ENCODE data around the gene LCAT.
A peak's percentile ranks its signal among the peaks of the same experiment; 100 is the strongest.

The LCAT gene

DNA sequence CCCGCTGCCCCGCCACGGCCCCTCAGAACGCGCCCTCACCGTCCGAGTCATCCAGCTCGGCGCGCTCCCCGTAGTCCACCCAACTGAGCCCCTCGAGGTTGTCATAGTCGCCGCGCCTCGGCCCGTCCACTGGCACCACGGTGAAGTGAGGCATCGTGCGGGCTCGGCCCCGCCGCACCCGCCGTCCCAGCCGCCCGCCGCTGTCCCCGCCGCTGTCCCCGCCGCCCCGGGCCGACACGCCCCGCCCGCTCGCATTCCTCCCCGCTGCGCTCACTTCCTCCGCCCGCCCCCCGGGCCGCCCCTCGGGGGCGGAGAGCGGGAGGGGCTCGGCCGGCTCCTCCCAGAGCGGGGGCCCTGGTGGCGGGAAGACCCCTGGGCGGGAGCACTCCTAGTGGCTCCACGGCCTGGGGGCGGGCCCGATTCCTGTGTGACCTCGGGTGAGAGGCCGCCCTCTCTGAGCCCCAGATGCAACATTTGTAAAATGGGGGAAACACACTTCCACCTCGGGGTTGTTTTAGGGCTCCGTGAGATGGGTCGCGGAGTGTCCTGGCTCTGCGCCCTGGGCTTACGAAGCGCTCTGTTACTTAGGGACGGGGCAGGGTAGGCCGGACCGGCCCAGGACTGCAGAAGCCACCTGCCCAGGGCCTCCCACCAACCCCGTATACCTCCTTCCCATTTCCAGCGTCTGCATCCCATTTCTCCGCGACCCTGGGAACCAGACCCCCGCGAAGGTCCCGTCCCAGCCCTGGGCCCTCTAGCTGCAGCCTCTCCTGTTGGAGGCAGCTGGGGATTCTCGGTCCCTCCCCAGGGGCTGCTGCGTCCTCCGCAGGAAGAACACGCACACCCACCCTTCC is 24.7 kb upstream of the LCAT start, which contains the start of gene SLC12A4:
SLC12A4 (minus strand) TSS at position 238 of the 854 bp plus-strand sequence; CDS start at position 154, 84 bp downstream.
- DNase-seq (peak; percentile 96), ATAC-seq (peak; percentile 95)

DNA sequence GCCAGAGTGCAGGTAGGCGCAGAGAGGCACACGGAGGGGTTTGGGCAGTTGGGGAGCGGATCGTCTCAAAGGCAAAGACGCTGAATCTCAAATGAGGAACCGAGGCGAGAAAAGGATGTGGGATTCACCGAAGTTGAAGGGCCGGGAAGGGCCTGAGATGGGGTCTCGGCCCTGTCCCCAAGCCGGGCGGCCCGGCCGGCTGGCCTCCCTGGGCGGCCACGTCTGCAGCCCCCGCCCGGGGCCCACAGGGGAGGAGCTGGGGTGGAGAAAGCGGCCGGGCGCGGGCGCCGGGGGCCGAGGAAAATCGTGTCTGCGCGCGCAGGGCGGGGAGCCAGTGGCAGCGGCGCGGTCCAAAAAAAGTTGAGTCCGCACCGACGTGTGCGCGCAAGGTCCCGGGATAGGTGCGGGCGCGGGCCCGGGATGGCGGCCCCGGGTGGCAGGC is 24.1 kb upstream of the LCAT start:
- DNase-seq: peak; percentile 56
- ATAC-seq: peak; percentile 6

DNA sequence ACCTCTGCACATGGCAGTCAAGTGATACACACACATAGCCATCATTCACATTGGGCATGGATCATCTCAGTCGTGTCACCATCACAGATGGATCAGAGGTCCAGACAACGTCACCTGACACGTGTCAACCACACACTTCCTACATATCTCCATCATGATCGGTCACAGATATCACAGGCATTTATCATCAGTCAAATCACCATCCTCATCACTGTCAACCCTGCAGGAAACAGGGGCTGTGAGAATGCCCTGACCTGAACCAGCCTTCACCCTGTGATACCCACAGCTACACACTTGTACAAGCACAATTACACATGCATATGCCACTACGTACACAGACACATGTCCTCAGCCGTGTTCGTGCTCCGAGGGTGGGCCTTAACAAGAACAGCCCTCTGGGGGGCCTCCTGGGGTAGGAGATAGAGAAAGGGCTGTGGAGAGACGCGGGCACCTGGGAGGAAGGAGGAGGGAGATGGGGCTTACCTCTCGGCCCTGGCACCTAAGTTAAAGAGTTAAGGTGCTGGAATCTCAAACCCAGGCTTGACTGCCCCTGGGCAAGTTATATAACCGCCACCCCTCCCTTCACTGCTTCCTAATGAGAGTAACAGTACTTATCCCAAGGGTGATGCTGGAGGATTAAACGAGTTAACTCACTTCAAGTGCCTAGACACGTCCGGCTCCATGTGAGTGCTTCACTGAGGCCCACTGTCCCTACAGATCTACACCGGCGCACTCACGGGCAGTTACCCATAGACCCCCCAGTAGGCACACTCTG is 23.4 kb upstream of the LCAT start:
- peak; percentile 34 for DNase-seq
- ATAC-seq: peak; percentile 21

DNA sequence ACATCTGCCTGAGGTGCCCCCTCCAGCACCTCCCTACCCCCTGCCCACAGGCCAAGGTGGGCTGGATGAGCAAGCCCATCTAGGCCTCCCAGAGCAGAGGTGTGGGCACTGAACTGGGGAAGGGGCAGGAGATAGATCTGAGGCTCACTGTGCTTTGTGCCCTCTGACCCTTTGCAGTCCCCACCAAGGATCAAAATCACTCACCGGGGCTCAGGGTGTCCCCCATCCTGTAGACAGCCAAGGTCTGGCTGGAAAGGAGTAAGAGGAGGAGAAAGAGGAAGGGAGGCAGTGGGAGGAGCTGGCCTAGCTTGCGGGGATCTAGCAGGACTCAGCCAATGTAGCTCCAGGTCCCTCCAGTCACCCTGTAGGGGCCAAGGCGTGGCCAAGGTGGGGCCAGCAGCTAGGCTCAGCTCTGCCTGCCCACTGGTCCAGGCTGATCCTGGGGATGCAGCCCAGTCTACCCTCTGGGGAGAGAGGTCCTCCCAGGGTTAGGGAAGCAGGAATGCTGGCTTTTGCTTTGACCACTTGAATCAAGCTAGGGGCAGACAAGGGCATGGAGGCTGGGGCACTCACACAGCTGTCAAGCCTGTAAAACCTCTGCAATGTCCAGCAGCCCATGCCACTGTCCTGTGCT is 22.7 kb upstream of the LCAT start:
- ATAC-seq: no peak
- DNase-seq: no peak

DNA sequence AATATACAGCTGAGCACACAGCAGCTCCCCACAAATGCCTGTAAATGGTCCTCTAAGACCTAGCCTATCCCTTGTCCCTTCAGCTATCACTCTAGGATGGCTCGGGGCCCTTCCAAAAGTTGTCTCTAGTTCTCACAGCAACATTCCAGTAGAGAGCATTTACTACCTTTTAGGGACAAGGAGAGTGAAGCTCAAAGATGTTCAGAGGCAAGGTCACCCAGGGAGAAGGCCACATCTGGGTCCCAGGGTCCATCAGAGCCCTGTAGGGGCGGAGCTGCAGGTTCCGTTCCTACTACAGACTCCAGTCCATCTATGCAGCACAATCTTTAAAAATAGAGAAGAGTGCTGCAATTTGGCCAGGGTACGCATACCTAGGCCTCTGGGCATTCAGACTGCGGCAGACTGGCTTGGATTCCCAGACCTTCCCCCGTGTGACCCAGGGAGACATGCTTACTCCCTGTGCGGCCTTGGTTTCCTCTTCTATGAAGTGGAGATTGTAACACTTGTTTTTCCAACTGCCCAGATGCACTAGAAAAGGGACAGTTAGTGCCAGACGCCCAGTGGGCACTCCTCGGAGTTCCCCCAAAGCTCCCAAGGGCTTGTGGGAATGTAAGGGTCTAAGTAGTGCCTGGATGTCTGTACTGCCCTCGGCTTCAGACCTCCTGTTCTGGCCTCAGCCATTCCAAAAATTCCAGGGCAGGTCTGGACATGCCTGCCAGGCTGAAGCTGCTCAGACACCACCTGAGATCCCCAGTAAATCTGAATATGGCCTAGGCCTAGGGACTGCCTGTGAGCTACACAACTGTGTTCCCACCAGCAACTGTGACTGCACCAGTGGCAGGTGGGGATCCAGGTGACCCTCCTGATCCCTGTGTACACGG is 22.0 kb upstream of the LCAT start:
- DNase-seq (no peak), ATAC-seq (no peak)

DNA sequence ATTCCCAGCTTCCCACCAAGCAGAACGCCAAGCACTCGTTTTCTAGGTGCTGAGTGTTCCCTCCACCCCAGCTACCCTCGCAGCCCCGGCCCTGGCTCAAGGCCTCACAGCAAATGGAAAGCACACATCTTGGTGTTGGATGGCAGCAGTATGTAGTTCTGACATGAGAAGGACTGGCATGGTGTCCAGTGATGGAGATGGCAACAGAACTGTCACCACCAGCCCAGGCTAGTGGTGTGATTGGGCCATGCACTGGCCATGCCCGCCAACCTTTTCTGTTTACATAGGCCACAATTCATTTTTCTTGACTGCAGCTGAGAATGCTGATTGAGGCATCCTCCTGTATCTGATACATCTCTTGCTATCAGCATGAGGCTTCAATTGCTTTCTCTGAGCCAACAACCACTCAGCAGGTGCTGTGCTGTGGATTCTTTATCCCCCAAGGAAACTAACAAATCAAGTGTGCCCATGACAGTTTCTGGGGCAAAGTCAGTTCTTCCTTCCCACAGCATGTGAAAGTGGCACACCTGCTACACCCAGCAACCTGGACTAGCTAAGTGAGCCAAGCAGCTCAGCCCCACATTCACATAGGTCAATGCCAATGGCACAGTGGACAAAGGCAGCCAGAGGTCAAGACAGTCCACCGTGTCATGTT is 20.7 kb upstream of the LCAT start:
- DNase-seq (no peak), ATAC-seq (no peak)

DNA sequence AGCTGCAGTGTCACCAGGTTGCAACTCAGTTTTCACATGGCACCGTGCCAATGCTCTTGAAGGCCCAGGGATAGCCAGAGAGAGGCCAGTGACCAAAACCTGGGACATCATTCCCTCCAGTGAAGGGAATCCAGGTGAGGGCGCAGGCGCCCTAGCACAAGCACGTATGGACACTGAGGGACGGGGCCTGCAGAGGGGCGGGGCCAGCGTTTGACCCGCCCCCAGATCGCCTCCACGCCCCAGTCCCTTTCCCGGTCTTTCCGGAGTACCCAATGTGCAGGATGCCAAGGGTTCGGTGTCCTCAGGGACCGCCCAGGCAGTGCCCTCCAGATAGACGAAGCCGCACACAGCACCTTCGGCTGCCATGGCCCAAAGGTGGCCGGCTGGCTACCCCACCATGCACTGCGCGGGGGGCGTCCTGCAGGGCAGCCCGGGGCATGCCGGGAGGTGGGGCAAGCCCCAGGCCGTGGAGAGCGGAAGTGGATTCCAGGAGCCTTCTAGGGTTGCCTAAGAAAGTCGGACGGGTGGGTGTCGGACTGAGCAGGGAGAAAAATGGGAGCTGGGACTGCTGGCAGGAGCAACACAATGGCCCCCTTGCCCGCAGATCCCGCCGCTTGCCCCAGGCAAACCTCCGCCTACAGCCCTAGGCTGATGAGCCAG is 19.9 kb upstream of the LCAT start:
- ATAC-seq (no peak), DNase-seq (no peak)

DNA sequence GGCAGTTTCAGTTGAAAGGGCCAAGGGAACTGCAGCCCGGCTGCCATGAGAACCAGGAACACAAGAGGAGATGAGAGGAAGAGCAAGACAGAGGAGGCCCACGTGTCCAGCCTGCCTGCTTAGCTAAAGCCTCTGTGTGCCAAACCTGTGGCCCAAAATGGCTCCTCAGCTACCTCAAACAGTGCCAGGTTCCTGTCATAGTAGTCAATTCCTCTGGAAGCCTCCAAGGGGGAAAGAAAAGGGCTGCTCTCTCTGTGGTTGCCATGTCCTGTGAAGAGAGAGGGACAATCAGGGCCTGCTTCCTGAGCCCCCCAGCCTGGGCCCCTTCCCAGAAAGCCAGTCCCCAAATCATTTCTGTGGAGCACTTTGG is 19.4 kb upstream of the LCAT start:
- no peak for ATAC-seq
- DNase-seq: no peak

DNA sequence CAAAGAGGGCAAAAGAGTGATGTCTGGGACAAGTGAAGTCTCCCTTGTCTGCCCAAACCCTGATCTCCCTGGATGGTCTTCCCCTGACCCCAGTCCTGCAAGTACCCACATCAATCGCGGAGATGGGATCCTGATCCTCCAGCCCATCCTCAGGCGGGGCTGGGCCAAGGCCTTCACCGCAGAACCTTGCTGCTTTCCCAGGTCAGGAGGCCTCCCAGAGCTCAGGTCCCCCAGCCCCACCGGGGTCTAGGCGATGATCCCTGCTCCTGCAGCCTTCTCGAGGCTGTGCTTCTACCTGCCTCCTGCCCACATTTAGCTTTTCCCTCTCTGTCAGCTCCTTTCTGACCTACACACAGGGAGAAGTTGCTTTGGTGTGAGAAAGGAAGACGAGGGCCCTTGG is 18.2 kb upstream of the LCAT start:
- no peak for DNase-seq
- no peak for ATAC-seq

DNA sequence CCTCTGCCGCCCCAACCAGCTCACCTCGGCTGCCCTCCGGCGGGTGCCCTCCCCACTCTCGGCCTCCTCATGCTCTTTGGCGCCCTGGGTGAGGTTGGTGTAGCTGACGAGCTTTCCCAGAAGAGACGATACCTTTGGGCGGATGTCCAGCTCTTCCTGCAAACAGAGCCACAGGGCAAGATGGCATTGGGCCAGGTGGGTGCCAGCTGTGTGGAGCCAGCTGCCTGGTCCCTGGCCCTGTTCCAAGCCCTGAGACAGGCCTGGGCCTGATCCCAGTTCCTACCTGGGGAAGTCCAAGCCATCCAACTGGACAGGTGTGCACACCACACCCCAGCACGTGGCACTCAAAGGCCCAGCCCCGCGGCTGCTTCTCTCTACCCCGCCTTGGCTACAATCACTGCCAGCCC is 17.6 kb upstream of the LCAT start:
- DNase-seq (no peak), ATAC-seq (no peak)

DNA sequence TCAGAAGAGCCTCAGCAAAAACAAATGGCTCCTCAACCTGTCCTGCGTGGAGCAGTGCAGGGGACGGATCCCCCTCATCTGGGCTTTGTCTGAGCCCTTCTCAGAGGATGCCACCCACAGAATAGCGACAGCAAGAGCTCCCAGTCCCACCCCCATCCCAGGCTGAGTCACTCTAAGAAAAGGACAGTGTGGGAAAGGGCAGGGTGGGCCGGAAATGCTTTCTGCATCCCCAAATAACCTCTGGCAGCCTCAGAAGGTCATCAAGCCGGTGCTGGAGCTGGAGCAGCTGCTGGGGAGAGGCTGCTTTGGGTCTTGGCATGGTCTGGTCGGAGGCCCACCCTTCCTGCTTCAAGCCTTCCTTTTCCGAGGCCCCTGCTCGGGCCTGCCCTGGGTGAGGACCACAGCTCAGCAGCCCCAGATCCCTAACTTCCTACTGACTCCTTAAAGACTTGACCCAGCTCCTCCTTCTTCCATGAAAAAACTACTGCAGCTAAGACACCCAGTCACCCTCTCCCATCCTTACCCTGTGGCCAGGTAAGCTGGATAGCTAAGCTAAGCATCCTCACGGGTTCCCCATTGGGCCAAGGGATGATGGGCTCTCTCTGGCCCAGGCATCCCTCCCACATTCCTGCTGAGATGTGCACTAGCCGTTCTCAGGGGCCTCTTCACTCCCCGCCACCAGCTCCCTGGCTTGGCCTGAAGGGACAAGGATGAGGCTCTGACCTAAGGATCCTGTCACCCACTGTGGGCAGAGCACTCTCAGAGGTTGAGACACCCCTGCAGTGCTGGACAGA is 15.8 kb upstream of the LCAT start:
- DNase-seq (no peak), ATAC-seq (no peak)

DNA sequence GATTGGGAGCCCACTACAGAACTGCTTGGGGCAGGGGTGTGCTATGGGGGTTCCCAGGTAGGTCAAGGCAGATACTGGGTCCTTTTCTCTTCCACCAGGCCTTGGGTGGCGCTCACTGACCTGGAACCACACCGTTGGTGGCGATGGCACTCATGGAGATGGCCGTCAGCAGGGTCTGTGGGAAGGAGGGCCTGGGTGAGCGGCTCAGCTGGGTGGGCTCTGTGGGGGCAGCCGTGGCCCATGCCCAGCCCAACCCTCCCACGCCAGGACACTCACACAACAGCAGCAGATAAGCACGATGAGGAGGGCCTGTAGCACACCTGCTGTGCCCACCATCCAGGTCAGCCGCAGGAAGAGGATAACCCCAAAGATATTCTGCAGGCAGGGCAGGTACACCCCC is 13.7 kb upstream of the LCAT start:
- ATAC-seq: no peak
- DNase-seq: no peak

DNA sequence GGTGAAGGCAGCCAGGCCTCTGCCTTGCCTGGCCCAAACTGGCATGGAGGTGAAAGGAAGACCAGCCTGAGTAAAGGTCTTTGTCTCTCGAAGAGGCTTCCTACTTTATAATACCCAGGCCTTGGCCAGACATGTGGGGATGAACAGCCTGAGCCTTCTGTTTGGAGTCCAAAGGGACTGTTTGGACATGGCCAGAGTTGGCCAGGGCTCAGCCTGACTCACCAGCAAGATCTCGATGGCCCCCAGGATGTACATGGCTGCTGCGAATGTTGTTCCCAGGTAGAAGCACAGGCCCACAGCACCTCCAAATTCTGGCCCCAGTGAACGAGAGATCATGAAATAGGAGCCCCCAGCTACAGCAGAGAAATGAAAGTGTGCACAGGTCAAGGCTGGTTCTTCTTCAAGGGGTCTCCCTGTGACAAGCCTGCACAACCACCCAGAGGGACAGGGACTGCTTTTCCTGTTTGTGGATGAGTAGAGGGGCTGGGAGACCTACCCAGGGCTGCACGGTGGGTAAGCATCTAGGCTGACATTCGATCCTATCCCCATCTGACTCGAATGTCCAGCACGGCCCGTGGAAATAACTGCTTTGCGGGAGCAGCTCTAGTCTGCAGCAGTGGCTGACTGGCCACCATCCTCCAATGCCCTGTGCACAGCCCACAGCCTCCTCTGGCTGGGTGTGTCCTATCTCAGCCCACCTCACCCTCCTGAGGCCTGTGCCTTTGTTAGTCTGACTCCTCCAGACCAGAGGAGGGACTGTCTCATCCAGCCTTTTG is 10.7 kb upstream of the LCAT start:
- DNase-seq (no peak), ATAC-seq (no peak)

DNA sequence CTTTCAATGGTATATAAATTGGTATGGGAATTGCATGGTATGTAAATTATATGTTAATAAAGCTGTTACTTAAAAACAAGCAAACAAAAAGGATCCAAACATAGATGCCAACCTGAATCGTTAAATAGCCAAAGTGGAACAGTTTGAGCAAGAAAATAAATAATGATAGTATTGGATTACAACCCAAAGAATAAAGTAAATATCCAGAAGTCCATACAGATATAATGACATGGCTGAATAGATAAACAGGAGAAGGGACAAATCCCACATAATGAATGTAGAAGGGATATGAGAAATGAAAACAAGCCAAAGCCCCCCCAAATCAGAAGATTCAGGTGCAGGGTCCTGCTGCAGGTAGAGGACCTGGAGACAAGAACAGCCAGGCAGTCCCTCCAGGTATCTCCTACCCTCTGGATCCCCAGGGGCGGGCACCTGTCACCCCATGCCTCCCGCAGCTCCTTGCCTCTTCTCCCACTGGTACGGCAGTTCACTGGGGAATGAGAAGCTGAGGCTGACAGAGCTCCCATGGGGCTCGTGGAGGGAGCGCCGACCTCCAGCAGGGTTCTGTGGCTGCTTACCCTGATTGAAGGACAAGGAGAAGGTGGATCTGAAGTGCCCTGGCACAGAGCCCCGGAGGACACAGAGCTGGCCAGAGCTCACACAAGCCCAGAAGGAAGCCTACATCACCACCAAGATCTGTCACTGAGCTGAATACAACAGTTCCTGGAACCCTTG is 9.9 kb upstream of the LCAT start:
- no peak for ATAC-seq
- DNase-seq: no peak

DNA sequence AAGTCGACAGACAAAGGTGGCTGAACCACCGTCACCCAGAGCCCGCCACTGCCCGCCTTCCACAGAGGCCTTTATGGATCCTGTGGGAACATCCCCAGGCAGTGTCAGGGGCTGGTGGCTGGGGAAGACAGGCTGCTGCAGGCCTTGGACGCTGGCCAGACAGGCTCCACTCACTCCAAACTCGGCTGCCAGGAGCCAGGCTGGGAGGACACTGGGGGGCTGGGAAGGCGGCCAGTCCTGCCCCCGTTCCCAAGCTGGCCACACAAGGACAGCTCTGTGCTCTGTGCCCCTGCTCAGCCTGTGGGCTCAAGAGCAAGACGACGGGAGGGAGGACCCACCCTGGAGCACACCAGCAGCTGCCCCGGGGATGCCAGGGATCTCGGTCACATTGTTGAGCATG is 7.6 kb upstream of the LCAT start:
- no peak for ATAC-seq
- no peak for DNase-seq

DNA sequence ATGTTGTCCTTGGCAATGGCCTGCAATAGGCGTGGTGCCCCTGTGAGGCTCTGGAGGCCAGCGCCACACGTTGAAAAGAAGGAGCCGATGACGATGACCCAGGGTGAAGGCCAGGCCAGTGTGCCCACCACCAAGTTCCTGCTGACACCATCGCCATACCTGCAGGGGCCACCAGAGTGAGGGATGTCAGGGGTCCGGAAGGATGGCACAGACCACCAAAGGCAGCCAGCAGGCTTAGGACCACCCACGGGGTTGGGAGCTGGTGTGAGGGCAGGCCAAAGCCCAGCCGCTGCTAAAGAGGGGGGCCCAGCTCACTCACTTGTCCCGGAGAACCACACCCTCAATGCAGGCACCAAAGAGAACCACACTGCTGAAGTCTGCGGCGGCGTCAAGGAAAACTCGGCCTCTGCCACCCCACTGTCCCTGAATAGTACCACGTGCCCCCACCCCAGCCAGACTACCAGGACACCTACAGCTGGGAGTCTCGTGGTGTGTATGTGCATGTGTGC is 6.5 kb upstream of the LCAT start:
- DNase-seq: no peak
- no peak for ATAC-seq

DNA sequence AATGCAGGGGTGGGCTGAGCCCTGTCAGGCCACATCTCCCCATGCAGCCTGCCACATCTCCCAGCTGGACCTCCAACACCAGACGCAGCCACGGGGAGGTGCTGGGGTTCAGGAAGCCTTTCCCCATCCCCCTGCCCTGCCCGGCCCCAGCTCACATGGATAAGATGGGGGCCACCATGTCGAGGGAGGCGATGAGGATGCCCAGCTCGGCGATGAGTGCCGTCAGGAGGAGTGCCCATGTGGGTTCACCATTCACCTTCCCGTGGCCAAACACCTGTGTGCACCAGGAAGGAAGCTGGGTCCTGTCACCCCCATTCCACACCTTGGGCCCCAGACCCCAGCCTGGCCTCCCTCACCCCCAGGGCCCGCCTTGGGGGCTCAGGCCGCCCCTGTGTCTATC is 5.7 kb upstream of the LCAT start:
- ATAC-seq: no peak
- DNase-seq: no peak

DNA sequence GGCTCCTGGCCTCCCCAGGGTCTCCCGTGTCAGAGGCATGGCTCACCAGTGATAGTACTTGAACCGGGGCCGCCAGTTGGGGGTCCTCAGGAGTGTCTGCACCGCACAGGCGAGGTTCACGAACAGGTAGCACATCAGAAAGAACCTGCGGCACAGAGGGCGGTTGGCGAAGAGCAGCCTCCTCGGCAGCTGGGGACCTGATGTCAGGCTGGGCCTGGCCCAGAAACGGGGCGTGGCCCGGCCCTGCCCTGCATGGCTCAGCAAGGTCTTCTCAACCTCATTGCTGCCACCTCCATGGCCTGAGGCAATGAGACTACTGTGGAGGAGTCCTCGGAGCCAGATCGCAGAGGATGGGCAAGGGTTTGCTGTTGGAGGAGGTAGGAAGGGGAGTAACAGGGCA is 4.1 kb upstream of the LCAT start:
- ATAC-seq (no peak), DNase-seq (no peak)

All from stimulated activated naive CD8-positive, alpha-beta T cell treated with anti-CD3 and anti-CD28 coated beads, Interleukin-15, Interleukin-2, amounts not matched to agents 100 U/mL and 50 U/mL, for 24 hours (primary cell).